Inflammatory macrophage treated with lipopolysaccharide for 4 hours (primary cell): Measurements from ENCODE around the gene RAD9A.

Experiments used
- DNase-seq: peaks from one replicate; pipeline ENCODE4 v3.0.0-alpha.2; 2020

Gene RAD9A

GRCh38 chr11:67375320-67376055, 16.3 kb upstream of the RAD9A start:
- DNase-seq: no peak

GRCh38 chr11:67376063-67376820, 15.5 kb upstream of the RAD9A start:
- DNase-seq: no peak

- no peak for DNase-seq
Observed at GRCh38 chr11:67376873-67377808, 14.6 kb upstream of the RAD9A start.

- DNase-seq: no peak
Observed at GRCh38 chr11:67378544-67378943, 13.2 kb upstream of the RAD9A start.

- DNase-seq: peak; percentile 25
Observed at GRCh38 chr11:67379061-67380058, 12.4 kb upstream of the RAD9A start.

GRCh38 chr11:67381244-67381972, 10.4 kb upstream of the RAD9A start:
- peak; percentile 81 for DNase-seq

- DNase-seq: peak; percentile 74
Observed at GRCh38 chr11:67382276-67383136, 9.3 kb upstream of the RAD9A start.

- DNase-seq: no peak
Observed at GRCh38 chr11:67384851-67385366, 6.9 kb upstream of the RAD9A start.

GRCh38 chr11:67387069-67387468, 4.7 kb upstream of the RAD9A start:
- peak; percentile 51 for DNase-seq

GRCh38 chr11:67387518-67387917, 4.3 kb upstream of the RAD9A start:
- no peak for DNase-seq

- DNase-seq: no peak
Observed at GRCh38 chr11:67389477-67389876, 2.3 kb upstream of the RAD9A start.

- no peak for DNase-seq
Observed at GRCh38 chr11:67390947-67391303, 861 bp upstream of the RAD9A start.

GRCh38 chr11:67392183-67392715, 463 bp downstream of the RAD9A start:
- peak; percentile 57 for DNase-seq

- no peak for DNase-seq
Observed at GRCh38 chr11:67393437-67393836, 1.7 kb downstream of the RAD9A start.

- DNase-seq: no peak
Observed at GRCh38 chr11:67393990-67394389, 2.2 kb downstream of the RAD9A start.

GRCh38 chr11:67395555-67396258, 3.9 kb downstream of the RAD9A start:
- DNase-seq: no peak

- DNase-seq: no peak
Observed at GRCh38 chr11:67396259-67396581, 4.4 kb downstream of the RAD9A start.

- no peak for DNase-seq
Observed at GRCh38 chr11:67396587-67397389, 5.0 kb downstream of the RAD9A start.
